Ureter (tissue), 1 donor: Measurements from ENCODE around the gene RNASE11. TPM values are rescaled to one million over a fixed set of nuclear protein-coding genes. Genes with fewer than 3 reads are reported as not detected.
"Not testable (repeated sequence)": the region's sequence is repeated elsewhere in the genome, so short reads cannot be mapped to it uniquely, and the experiment has no call there.

ENCODE experiments used
- DNase-seq: peaks from one replicate; pipeline ENCODE4 v3.0.0-alpha.2; 2020; ENCODE audit warnings: low spot score
- total RNA-seq: library from RNA; stranded (reverse); gene quantifications from one replicate; pipeline ENCODE4 v1.2.4, GENCODE V29; 2023
- donor health status: DM: yes; HTN: yes; CAD: no.

The RNASE11 gene
- total RNA-seq, 1 donor from 2014 or later = not detected

GRCh38 chr14:20580242-20580641, 7.6 kb downstream of the RNASE11 start:
- DNase-seq = no peak

GRCh38 chr14:20578784-20579502, 8.9 kb downstream of the RNASE11 start:
- no peak for DNase-seq

GRCh38 chr14:20578325-20578724, 9.5 kb downstream of the RNASE11 start:
- DNase-seq = no peak

DNA sequence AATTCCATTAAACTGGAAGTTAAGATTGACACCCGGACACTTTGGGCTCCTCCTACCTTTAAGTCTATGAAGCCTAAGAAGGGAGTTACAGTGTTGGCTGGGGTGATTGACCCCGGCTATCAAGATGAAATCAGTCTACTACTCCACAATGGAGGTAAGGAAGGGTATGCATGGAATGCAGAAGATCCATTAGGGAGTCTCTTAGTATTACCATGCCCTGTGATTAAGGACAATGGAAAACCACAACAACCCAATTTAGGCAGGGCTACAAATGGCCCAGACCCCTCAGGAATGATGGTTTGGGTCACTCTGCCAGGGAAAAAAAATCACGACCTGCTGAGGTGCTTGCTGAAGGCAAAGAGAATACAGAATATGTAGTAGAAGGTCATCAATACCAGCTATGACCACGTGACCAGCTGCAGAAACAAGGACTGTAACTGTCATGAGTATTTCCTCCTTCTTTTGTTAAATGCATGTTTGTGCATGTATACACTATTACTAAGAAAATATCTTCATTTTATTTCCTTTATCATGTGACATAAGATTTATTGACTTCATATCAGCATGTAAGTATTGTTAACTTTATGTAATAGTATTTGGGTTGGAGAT, 15.3 kb downstream of the RNASE11 start:
- DNase-seq = not testable (repeated sequence)

DNA sequence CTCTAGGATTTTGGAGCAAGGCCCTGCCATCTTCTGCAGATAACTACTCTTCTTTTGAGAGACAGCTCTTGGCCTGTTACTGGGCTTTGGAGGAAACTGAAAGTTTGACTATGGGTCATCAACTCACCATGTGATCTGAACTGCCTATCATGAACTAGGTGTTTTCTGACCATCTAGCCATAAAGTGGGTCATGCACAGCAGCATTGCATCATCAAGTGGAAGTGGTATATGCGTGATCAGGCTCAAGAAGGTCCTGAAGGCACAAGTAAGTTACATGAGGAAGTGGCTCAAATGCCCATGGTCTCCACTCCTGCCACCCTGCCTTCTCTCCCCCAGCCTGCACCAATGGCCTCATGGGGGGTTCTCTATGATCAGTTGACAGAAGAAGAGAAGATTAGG, 17.1 kb downstream of the RNASE11 start:
- DNase-seq = not testable (repeated sequence)

DNA sequence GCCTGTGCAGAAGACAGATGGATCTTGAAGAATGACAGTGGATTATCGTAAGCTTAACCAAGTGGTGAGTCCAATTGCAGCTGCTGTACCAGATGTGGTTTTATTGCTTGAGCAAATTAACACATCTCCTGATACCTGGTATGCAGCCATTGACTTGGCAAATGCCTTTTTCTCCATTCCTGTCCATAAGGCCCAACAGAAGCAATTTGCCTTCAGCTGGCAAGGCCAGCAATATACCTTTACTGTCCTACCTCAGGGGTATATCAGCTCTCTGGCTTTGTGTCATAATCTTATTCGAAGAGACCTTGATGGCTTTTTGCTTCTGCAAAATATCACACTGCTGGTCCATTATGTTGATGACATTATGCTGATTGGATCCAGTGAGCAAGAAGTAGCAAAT, 17.9 kb downstream of the RNASE11 start:
- not testable (repeated sequence) for DNase-seq

GRCh38 chr14:20569066-20569465, 18.7 kb downstream of the RNASE11 start:
- DNase-seq = no peak

DNA sequence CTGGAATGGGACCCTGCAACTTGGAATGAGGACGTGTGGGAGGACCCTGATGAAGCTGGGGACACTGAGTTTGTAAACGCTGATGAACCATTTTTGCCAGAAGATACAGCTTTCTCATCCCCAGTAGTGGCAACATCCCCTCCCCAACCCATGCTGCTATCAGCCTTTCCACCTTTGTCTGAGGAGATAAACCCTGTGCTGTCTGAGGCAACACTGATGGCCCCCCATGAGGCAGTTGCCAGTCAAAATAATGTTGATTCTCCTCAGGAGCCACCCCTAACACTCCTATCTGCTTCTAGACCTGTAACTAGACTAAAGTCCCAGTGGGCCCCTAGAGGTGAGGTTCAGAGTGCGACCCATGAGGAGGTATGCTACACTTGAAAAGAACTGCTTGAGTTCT, 19.4 kb downstream of the RNASE11 start:
- no peak for DNase-seq

- DNase-seq = not testable (repeated sequence)
Measured at GRCh38 chr14:20567199-20567598, 20.6 kb downstream of the RNASE11 start.

GRCh38 chr14:20564501-20564997, 23.3 kb downstream of the RNASE11 start:
- DNase-seq = no peak

DNA sequence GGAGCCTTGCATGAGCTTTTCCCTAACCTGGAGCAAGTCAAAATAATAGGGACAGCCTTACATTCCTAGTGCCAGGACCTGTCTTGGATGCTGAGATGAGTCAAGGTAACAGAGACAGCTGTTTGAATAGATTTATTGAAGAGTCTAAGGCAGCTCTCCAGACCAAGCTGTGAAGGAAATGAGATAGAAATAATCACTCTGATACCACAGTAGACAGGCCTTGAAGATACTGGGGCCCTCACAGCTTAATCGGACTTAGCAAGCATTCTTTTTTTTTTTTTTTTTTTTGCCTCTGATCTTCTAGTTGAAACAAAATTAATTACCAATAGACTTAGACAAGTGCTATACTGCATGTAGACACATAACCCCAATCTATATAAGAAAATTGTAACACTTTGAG, 23.8 kb downstream of the RNASE11 start:
- DNase-seq = no peak

DNA sequence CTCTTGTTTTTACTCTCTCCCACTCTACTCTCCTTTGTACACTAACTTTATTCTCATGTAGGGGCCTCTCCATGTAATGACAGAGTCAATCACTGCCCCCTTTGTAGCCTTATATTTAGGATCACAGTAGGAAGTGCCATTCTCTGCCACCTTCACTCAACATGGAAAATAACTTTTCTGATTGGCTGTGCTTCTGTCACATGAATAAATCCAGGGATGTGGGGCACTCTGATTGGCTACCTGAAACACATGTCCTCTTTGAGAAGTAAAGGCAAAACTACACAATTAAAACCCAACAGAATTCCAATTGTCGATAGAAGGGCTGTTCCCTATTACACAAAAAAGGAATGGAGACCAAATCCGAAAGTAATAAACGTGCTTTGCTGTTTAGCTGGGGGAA, 26.8 kb downstream of the RNASE11 start, which contains the start of gene RNASE9:
TSS of gene RNASE9 (minus strand) at position 87 of the 400 bp plus-strand sequence.
- DNase-seq = no peak

GRCh38 chr14:20559461-20559904, 28.3 kb downstream of the RNASE11 start:
- DNase-seq = no peak

DNA sequence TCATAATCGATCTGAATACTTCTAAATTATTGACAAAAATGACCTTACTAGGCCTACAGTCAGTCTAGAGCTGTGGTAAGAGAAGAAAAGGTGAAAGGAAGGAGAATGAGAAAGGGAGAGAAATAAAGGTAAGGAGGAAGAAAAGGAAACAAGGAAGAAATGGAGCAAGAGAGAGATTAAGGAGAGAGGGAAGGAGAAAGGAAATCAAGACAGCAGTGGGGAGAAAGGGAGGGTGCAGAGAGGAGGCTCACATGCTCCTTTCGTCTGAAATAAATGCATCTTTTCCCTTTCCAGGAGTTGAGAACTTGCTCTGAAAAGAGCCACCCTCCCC, 30.6 kb downstream of the RNASE11 start:
- DNase-seq = no peak

DNA sequence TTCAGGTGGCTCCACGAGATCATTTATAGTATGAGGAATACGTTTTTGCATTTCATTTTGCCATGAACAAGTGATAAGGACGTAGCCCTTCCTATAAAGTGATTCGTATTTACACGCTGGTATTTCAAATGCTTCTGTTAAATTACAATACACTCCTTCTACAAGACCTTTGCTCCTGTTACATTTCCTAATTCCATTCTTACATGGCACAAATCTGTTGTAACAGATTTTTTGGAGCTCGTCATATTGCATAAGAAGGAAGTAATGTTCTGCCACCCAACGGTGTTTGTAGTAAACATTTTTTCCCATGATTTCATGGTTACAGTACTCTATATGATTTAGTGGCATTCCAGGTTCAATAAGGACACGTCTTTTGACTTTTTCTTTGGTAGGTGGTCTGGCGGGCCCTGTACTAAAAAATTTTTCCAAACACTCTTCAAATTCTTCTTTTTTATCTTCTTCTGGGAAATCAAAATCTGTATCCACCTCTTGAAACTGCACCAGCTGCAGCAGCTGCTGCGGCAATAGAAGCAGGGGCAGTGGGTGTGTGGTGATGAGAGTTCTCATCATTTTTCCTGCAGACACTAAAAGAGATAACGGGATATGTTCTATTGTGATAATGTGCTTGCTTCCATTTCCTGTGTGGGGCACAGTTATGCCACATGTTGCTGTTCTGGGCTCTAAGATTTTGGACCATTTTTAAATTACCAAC, 31.1 kb downstream of the RNASE11 start:
- DNase-seq = no peak

- no peak for DNase-seq
Measured at GRCh38 chr14:20555845-20556244, 32.0 kb downstream of the RNASE11 start.

DNA sequence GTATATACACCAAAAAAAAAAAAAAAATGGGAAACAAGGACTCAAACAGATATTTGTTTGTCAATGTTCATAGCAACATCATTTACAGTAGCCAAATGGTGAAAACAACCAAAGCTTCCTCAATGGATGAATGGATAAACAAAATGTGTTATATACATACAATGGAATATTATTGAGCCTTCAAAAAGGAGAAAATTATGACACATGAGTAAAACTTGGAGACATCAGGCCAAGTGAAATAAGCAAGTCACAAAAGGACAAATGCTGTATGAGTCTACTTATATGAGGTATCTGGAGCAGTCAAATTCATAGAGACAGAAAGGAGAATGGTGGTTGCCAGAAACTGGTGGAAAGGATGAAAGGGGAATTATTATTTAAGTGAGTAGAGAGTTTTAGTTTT, 34.8 kb downstream of the RNASE11 start:
- no peak for DNase-seq

GRCh38 chr14:20551606-20552005, 36.2 kb downstream of the RNASE11 start:
- DNase-seq = no peak

- no peak for DNase-seq
Measured at GRCh38 chr14:20550926-20551325, 36.9 kb downstream of the RNASE11 start.

- no peak for DNase-seq
Measured at GRCh38 chr14:20548414-20549158, 39.2 kb downstream of the RNASE11 start.

DNA sequence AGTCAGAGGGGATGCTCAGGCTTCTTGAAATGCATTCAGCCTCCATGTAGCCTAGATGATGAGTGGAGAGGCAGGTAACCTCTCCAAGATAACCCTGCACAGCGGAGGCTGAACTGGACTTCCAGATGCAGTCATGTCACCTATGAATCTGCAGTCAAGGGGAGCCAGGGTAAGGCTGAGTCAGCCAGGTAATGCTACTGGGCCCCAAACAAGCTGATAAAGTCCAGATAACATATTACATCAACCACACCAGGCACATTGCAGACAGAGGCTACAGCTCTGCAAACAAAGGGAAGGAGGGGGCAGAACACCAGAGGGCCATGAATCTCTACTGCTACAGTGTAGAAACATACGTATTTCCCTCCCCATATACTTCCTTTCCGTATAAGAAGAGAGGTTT, 40.9 kb downstream of the RNASE11 start:
- DNase-seq = no peak

DNA sequence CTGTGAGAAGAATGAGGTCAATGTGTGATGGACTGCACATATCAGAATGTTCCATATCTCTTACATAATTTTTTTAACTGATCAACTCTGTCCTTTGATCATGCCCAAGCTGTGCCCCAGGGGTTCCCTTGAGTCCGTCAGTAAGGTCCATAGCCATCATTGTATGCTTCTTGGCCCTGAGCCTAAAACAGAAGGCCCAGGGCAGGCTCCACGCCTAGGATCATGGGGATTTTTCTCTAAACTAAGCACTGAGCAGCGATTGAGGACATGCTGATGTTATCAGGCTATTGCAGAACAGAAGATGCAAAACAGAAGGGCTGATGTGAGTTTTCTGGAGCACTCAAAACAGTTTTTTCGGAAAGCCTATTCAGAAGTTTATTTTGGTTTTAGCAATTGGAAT, 47.9 kb downstream of the RNASE11 start:
- no peak for DNase-seq
